HG03565 (cell line): Measurements from ENCODE around the gene TUFT1.
"Not testable (repeated sequence)": the region's sequence is repeated elsewhere in the genome, so short reads cannot be mapped to it uniquely, and the experiment has no call there.

Source experiments
- ATAC-seq: cut with Tn5 transposase; IDR thresholded peaks from one replicate; pipeline ENCODE4 v1.9.1; 2021; ENCODE audit warnings: mild to moderate bottlenecking, moderate library complexity; ENCODE audit not compliant: unreplicated experiment

TUFT1 gene

GRCh38 chr1:151578941-151579340, 38.8 kb downstream of the TUFT1 start:
- no peak for ATAC-seq

- ATAC-seq = no peak
Observed at GRCh38 chr1:151579436-151580225, 39.5 kb downstream of the TUFT1 start.

GRCh38 chr1:151581451-151581850, 41.3 kb downstream of the TUFT1 start:
- ATAC-seq = no peak

- ATAC-seq = no peak
Observed at GRCh38 chr1:151581921-151582320, 41.8 kb downstream of the TUFT1 start.

- ATAC-seq = no peak
Observed at GRCh38 chr1:151583796-151584195, 43.7 kb downstream of the TUFT1 start.

GRCh38 chr1:151584278-151584677, 44.2 kb downstream of the TUFT1 start:
- ATAC-seq = no peak

GRCh38 chr1:151584780-151585179, 44.7 kb downstream of the TUFT1 start:
- ATAC-seq = no peak

- ATAC-seq = no peak
Observed at GRCh38 chr1:151585622-151586021, 45.5 kb downstream of the TUFT1 start.

- ATAC-seq = no peak
Observed at GRCh38 chr1:151590961-151591360, 50.9 kb downstream of the TUFT1 start.

- no peak for ATAC-seq
Observed at GRCh38 chr1:151593730-151594129, 53.6 kb downstream of the TUFT1 start.

- ATAC-seq = no peak
Observed at GRCh38 chr1:151594143-151594625, 54.1 kb downstream of the TUFT1 start.

GRCh38 chr1:151596166-151596953, 56.3 kb downstream of the TUFT1 start:
- ATAC-seq = no peak

- ATAC-seq = not testable (repeated sequence)
Observed at GRCh38 chr1:151602550-151602949, 62.4 kb downstream of the TUFT1 start.

GRCh38 chr1:151604291-151604690, 64.2 kb downstream of the TUFT1 start:
- no peak for ATAC-seq

- ATAC-seq = no peak
Observed at GRCh38 chr1:151606384-151606783, 66.3 kb downstream of the TUFT1 start.

GRCh38 chr1:151606857-151607256, 66.7 kb downstream of the TUFT1 start:
- ATAC-seq = no peak

- no peak for ATAC-seq
Observed at GRCh38 chr1:151610142-151610541, 70.0 kb downstream of the TUFT1 start.

GRCh38 chr1:151611288-151611790, 71.2 kb downstream of the TUFT1 start:
- ATAC-seq = no peak

GRCh38 chr1:151611832-151612500, 71.9 kb downstream of the TUFT1 start, which contains the start of gene SNX27:
SNX27 (plus strand) TSS chr1:151612050; CDS start chr1:151612202, 152 bp downstream.
- ATAC-seq = peak; percentile 75

- ATAC-seq = no peak
Observed at GRCh38 chr1:151612501-151613281, 72.6 kb downstream of the TUFT1 start.
